HG02973 (cell line): Measurements from ENCODE around the gene GIT1.

Source experiments
- ATAC-seq: cut with Tn5 transposase; IDR thresholded peaks from one replicate; pipeline ENCODE4 v1.9.1; 2021; ENCODE audit warnings: moderate library complexity; ENCODE audit not compliant: unreplicated experiment

Gene GIT1

GRCh38 chr17:29533976-29534375 lies 55.5 kb downstream of the GIT1 start:
- ATAC-seq = no peak

- no peak for ATAC-seq
Observed at GRCh38 chr17:29526322-29526721, 63.1 kb downstream of the GIT1 start.

DNA sequence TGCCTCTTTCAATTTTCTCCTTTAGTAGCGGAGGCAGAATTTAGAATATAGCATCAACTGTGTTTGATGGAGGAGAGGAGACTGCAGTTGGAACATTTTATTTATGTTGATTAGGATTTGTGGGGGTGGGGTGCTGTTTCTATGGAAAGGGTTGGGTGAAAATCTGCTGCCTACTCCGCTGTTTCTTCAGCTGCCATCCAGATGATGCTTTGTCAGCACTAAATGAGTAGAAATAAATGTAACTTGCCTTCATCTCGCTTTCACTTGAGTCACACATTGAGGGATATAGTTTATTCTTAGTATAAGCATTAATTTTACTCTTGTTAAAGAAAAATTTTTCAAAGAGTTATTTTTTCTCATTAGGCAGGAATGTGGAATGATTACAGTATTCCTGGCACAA lies 64.8 kb downstream of the GIT1 start:
- ATAC-seq = no peak
